Measurements from ENCODE around the gene BMPR1A.
"Not testable (repeated sequence)": the region's sequence is repeated elsewhere in the genome, so short reads cannot be mapped to it uniquely, and the experiment has no call there.

BMPR1A gene

DNA sequence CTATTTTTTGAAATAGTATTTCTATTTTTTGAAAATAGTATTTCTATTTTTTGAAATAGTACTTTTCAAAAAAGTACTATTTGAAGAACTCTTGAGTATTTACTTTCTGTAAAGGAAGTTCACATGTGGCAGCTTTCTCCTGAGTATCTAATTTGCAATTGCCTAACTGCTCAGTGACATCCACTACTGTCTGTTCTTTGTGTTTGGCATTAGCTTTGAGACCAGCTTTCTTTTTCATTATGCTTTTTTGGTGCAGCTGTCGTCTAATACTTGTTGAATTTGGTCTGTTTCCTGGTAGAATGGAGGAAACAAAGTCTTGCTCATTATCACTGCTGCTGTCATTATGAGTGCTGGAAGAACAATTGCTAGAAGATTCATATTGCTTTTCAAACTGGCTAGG is 99.1 kb downstream of the BMPR1A start:
- no peak for DNase-seq

DNA sequence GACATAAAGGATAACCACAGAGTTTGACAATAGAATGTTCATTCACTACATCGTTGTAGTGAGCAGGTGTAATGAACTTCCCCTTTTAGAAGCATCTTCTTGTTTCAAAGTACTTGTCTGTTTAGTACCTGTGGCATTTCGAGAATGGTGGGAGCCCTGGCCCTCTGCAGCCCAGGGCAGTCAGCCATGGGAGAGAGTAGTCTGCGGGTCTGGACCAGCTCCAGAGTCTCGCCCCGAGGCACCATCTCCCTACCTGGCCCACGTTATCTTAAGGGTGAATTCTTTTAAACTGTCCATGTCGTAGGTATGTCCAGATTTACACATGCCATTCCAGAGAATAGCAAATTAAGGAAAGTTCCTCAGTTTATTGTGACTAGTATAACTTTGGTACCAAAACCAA is 99.7 kb downstream of the BMPR1A start:
- DNase-seq, result no peak

DNA sequence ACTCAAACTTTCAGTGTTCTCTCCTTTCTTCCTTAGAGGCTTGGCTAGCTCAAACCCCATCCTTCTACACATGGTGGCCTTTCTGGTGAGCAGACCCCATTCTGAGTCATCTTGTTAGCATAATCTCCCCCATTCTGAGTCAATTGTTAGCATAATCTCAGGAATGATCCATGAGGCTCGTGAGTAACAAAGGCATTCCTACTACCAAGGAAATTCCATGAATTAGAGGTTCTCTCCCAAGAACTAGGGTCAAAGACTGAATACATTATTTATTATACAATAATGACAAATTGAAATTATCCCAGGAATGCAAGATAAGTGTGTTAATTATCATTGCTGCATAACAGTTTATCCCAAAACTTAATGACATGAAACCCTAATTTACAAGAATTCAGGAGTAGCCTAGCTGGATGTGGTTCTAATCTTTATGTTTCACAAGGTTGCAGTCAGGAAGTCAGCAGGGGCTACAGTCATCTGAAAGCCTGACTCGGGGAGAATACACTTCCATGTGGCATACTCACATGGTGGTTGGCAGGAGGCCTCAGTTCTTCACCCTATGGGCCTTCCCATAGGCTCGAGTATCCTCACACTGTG is 100.8 kb downstream of the BMPR1A start:
- DNase-seq, result no peak

DNA sequence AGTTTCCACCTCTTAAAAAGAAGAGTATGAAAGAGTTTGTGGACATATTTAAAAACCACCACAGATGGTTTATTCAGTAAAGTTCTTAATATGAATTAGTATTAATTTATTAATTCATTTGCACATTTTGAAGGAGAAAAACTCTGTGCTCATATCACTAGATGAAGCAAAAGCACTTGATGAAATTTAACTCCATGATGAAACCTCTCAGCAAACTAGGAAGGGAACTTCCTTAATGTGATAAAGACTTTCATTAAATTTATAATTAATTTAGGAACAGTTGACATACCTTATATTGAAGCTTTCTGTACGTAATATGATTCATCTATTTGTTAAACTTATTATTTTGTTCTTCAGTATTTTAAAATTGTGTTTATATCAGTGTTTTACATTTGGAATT is 101.6 kb downstream of the BMPR1A start:
- DNase-seq, result no peak

DNA sequence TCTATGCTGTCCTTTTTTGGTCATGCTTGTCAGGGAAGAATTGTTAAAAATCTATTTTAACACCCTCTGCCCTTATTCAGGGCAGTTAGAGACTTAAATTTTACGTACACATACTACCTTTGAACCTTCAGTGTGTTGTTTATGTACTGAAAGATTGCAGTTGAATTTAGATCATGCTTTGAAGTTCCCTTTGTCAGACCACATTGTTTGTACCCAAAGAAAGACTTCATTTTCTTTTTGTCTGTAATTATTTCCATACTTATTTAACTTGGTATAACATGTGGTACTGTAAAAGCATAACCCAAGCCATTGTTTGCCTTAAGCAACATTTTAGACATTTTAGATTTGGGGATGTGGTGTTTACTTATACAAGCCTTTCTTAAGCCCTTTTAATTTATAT is 104.9 kb downstream of the BMPR1A start:
- DNase-seq, result no peak

DNA sequence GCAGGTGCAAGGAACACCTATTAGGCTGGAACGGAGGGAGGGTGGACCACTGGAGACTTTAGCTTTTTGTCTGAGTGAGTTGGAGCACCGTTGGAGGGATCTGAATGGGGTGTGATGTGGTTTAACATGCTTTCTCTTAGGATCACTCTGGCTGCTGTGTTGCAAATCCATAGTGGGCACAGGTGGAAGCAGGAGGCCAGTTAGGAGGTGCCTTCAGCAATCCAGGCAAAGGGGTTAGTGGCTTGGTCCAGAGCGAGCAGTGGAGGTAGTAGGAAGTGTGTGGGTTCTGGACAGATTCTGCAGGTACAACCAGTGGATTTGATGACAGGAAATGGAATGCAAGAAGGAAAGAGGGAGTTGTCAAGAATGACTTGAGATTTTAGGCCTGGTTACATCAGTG is 106.0 kb downstream of the BMPR1A start:
- DNase-seq, result no peak

DNA sequence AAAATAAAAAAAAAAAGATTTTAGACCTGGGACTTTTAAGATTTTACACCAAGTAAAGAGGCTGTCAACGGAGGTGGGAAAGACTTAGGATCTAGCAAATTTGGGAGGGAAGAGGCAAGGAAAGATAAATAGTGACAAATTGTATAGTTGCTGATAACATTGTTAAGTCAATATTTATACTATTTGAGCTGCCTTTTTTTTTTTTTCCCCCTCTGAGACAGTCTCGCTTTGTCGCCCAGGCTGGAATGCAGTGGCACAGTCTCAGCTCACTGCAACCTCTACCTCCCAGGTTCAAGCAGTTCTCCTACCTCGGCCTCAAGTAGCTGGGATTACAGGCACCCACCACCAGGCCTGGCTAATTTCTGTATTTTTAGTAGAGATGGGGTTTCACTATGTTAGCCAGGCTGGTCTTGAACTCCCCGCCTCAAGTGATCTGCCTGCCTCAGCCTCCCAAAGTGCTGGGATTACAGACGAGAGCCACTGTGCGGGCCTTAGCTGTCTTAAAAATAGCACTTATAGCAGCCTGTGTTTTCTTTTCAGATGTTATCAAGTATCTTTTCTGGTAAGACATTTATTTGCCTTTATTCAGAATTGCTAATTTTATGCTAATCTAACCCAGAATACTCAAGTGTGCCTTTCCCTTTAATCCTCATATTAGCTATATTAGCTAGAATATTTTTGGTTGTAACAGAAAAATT is 106.5 kb downstream of the BMPR1A start:
- no peak for DNase-seq

DNA sequence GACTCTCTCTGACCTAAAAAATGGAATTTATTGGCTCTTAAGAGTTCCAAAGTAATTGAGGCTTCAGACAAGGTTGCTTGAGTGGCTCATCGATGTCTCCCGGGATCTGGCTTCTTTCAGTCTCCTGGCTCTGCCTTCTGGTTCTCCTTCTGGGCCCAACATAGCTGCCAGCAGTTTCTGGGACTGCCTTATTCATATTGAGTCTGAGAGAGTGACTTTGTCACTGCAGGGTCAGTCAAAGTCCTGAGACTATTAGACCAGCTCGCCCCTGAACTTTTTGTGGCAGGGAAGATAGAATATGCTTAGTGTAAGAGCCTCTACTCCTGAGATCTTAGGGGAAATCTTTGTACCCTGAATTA is 107.0 kb downstream of the BMPR1A start:
- DNase-seq, result no peak

DNA sequence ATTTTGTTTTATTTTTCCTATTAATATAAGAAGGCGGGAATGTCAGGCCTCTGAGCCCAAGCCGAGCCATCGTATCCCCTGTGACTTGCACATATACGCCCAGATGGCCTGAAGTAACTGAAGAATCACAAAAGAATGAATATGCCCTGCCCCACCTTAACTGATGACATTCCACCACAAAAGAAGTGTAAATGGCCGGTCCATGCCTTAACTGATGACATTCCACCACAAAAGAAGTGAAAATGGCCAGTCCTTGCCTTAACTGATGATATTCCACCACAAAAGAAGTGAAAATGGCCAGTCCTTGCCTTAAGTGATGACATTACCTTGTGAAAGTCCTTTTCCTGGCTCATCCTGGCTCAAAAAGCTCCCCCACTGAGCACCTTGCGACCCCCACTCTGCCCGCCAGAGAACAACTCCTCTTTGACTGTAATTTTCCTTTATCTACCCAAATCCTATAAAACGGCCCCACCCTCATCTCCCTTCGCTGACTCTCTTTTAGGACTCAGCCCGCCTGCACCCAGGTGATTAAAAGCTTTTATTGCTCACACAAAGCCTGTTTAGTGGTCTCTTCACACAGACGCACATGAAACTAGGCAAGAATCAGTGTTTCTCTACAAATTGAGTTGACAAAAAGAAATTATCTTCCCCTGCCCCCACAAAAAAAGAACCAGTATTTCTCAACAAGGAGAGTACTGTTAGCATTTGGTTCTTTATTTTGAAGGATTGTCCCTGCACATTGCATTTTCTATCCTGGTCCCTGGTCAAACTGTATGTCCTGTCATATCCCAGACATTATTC is 108.8 kb downstream of the BMPR1A start:
- DNase-seq, result not testable (repeated sequence)

DNA sequence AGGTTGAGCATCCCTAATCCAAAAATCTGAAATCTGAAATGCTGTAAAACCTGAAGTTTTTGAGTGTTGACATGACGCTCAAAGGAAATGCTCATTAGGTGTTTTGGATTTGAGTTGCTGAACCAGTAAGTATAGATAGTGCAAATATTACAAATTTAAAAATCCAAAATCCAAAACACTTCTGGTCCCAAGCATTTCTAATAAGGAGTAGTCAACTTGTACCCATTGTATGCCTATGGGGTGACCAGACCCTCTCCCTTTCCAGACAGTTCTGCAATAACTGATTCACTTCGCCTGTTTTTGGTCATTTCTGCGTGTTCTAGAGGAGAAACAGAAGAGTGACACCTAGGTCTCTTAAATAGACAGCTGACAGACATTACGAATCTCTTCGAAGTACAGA is 110.7 kb downstream of the BMPR1A start:
- DNase-seq, result no peak

DNA sequence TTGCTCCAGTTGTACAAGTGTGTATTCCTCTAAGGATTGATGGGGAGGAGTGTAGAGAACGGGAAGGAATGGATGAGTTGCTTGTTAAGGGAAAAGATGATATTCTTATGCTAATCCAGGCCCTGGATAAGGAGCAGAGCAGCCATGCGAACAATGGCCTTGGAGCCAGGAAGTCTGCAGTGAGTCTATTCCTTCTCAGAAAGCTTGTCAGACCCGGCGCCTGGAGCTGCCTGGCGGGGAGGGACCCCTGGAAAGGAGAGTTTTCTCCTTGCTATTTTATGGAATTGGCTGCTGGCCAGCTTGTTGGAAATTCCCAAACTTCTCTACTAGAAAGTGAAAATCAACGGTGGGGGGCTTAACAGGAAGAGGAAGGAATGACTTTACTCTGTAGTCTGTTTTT is 111.9 kb downstream of the BMPR1A start:
- DNase-seq, result no peak

DNA sequence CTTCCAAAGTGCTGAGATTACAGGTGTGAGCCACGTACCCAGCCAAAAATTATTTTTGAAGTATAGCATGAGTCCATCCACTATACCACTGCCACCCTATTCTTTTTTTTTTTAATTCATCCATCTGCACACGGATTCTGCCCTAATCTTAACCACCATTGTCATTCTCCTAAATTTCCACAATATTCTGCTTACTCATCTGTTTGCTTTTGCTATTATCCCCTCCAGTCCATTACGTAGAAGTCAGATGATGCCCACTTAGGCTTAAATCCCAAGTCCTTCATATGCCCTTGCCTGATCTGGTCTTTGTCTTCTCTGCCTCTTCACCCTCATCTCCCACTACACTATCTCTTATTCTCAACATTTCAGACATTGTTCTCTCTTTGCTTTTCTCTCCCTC is 114.3 kb downstream of the BMPR1A start:
- no peak for DNase-seq

DNA sequence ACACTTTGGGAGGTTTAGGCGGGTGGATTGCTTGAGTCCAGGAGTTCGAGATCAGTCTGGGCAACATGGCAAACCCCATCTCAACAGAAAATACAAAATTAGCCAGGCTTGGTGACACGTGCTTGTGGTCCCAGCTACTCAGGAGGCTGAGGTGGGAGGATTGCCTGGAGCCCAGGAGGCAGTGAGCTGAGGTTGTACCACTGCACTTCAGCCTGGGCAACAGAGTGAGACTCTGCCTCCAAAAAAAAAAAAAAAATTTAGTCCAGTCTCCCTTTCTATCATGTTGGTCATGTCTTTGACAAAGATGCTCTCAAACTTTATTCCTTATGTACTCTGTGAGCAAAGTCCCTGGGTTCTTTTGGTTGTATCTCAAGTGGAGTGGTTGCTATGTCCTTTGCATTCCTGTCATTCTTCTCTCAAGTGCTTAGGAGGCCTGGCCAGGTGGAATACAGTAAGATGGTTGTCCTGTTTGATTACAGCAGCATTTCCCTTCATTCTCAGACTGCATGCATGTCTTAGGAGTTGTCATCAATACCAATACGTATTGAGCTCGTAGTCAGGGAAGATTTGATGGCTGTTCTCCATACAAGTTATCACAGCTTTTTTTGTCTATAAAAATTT is 115.3 kb downstream of the BMPR1A start:
- DNase-seq, result no peak

DNA sequence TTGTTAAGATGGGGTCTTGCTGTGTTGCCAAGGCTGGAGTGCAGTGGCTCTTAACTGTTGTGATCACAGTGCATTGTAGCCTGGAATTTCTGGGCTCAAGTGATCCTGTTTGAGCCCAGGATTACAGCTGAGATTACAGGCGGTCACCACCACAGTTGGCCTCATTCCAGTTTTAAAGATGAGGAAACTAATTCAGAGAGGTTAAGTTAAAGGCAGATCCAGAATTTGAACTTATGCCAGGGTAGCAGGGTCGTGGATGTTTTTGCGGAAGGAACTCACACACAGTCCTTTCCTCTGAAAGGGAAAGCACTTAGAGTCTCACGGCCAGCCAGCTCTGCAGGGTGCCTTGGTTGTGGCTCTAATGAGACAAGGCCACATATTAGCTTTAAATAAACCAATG is 116.3 kb downstream of the BMPR1A start:
- no peak for DNase-seq

DNA sequence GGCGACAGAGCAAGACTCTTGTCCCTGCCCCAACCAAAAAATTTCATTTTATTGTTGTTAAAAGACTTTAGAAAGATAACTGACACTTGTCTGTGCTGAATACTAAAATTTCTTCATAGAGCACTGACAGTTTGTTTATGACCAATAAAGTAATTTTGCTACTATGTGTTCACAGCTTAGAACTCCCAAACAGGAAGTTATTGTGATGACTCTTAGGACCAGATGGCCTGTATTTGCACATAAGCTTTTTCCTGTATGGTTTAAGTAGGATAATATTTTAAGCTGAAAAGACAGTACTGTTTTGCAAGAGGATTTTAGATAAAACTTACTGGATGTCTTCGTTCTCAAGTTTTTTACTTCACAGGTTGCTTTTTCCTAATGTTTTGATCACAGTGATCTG is 120.3 kb downstream of the BMPR1A start:
- no peak for DNase-seq

DNA sequence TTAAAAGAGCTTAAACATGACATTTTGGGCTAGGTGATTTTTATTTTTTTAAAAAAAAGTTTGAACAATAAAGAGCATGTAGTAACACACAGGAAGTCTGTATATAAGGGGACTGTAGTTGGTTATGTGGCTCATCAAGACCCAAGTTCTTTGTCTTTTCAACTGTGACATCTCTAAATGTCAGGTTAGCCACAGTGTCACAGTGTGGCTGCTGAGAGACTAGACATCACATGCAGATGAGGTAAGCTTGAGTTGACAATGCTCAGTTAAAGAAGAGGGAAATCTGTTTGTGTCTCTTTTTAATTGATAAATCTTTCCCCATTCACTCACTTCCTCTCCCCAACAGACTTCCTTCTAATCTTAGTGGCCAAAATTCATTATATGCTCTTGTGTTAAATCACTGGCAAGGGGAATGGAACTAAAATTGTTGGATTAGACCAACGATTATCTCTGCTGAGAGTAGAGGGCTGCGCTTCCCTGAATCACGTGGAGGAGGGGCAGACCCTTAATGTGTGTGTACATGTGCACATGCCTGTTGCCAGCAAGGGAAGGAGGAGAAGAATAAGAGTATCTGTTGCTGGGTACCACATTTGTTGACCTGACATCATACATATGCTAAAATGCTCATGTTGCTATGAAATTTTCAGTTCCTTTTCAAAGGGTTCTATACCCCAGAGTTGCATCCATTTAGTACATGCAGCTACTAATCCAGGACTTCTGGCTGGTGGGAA is 122.7 kb downstream of the BMPR1A start:
- no peak for DNase-seq

DNA sequence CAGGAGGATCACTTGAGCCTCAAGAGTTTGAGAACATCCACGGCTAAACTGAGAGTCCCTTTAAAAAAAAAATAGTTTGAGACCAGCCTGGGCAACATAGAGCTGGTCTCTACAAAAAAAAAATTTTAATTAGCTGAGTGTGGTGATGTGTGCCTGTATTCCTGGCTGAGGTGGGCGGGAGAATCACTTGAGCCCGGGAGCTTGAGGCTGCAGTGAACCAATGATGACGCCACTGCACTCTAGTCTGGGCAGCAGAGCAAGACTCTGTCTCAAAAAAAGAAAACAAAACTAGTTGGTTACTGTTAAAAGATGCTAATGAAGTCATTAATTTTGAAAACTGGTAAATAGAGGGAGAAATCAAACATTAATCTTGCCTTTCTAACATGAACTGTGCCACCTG is 124.6 kb downstream of the BMPR1A start:
- DNase-seq, result no peak

DNA sequence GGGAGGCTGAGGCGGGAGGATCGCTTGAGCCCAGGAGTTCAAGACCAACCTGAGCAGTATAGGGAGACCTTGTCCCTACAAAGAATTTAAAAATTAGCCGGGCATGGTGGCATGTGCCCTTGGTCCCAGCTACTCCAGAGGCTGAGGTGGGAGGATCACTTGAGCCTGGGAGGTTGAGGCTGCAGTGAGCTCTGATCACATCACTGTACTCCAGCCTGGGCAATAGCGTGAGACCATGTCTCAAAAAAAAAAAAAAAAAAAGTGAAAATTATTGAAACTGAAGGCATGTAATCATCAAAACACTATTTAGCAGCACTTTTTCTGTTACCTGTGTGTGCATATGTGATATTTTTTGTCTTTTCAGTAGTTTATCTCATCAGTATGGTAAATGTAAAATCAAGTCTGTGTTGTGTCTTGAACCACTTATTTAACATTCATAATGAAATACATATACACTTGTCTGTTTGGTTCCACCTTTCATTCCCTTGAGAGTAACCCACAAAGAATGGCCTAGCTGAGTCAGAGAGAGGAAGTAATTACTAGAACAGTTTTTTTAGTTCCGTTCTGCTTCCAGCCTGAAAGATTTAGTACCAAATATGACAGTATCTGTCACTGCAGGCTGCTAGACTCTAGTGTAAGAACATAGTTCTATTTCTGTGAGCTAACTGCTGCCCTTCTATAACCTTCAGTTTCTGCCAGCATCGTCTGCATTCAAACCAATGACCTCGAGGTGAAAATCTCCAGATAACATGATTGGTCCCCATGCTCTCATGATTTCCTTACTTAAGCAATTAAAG is 132.4 kb downstream of the BMPR1A start:
- DNase-seq, result no peak

DNA sequence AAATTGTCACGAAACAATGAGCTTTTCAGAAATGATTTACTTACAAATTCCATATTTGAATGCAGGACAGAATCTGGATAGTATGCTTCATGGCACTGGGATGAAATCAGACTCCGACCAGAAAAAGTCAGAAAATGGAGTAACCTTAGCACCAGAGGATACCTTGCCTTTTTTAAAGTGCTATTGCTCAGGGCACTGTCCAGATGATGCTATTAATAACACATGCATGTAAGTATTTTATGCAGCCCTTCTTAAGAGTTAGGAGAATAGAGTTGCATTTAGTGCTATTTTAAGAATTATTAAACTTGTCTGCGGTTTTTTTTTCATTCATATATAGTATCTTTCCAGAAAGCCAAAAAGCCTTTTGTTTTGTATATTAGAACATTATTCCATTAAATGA is 133.6 kb downstream of the BMPR1A start:
- no peak for DNase-seq

DNA sequence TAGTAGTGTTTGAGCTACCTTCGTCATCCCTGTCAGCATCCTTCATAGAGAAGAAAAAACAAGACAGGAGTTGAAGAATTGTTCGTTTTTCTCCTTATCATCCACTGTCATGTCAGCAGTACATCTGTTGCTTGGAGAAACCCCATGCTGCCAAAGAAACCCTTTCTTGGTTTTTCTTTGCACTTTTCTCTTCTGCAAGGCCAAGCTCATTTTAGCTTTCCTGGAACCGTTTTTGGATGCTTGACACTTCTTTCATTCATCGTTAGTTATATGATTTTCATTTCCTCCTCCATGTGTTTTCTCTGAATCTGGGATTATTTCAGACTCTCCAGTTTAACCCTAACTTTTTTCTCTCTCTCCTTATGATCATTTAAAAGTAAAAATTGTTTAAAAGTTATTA is 142.1 kb downstream of the BMPR1A start:
- DNase-seq, result no peak

DNA sequence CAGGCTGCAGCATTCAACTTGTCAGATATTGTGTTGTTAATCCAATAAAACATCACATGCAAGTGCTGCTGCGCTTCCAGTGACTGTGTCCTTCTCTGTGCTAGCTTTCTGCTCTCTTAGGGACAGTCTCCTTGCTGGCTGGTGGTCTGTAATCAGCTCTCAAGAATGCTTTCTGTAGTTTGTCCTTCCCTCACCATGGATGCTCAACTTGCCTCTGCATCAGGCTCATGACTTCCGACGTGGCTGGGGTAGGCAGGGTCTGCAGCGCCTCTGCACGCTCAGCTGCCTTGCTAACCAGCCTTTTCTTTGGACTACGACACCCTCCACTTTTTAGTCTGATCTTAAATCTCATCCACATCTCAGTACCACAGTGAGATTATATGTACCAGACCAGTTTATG is 142.7 kb downstream of the BMPR1A start:
- DNase-seq, result no peak

DNA sequence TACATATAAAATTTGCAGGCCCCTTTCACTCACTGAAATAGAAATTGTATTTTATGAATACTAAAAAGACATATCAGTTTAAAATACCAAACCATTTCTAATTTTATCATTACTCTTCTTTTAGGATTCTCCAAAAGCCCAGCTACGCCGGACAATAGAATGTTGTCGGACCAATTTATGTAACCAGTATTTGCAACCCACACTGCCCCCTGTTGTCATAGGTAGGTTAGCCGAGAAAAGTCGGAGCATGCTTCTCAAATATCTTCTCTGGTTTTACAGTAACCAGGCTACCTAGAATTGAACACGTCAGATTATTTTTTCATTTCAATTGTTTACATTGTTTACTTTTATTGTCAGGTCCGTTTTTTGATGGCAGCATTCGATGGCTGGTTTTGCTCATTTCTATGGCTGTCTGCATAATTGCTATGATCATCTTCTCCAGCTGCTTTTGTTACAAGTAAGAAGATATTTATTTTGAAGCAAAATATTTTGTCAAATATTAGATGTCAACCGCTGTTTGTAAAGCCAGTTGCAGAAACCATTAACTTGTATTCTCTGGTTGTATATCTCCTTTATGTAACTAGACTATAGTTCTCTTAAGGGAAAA is 143.4 kb downstream of the BMPR1A start:
- DNase-seq, result no peak
